Chondrocyte (in vitro differentiated cells): ENCODE data around the gene NACA. TPM values are rescaled to one million over a fixed set of nuclear protein-coding genes. Genes with fewer than 3 reads are reported as not detected.
"Not testable (repeated sequence)": the region's sequence is repeated elsewhere in the genome, so short reads cannot be mapped to it uniquely, and the experiment has no call there.

Source experiments
- DNase-seq: peaks from one replicate; pipeline ENCODE4 v3.0.0; 2021; ENCODE audit warnings: mixed read lengths, low spot score
- H3K27ac Mint-ChIP-seq: one replicate; pipeline ENCODE4 v1.8.0; 2021; ENCODE audit warnings: mild to moderate bottlenecking, moderate library complexity, mixed read lengths; ENCODE audit not compliant: unreplicated experiment
- H3K27me3 Mint-ChIP-seq: 2 replicates; pipeline ENCODE4 v1.8.0; 2021; ENCODE audit warnings: low read depth, mixed read lengths
- H3K36me3 Mint-ChIP-seq: 2 replicates; pipeline ENCODE4 v1.8.0; 2021; ENCODE audit warnings: low read depth, mixed read lengths
- H3K4me1 Mint-ChIP-seq: 2 replicates; pipeline ENCODE4 v1.8.0; 2021; ENCODE audit warnings: low read depth, mild to moderate bottlenecking, mixed read lengths
- H3K4me3 Mint-ChIP-seq: one replicate; pipeline ENCODE4 v1.8.0; 2021; ENCODE audit warnings: mild to moderate bottlenecking, moderate library complexity, mixed read lengths; ENCODE audit not compliant: unreplicated experiment
- H3K9me3 Mint-ChIP-seq: 2 replicates; pipeline ENCODE4 v1.8.0; 2021; ENCODE audit warnings: low read depth, mixed read lengths
- CTCF ChIP-seq: fragments of 200-600 bp; sonication (generic); IDR thresholded peaks from 2 replicates; pipeline ENCODE4 v1.5.0; 2021; ENCODE audit warnings: antibody characterized with exemption, mild to moderate bottlenecking, moderate library complexity
- total RNA-seq: library from RNA; stranded (reverse); gene quantifications from 3 replicates; pipeline ENCODE4 v1.2.1, GENCODE V29; 2021

Gene NACA
- total RNA-seq, 1 donor from 2014 or later: 513 TPM

- H3K4me3 Mint-ChIP-seq: no peak overlapping the region
- DNase-seq: no peak
- no peak overlapping the region for H3K27ac Mint-ChIP-seq
- no peaks in the 10 kb centered on the region for H3K27me3 Mint-ChIP-seq
- H3K36me3 Mint-ChIP-seq: peaks cover 4% of the 10 kb centered on the region
- H3K4me1 Mint-ChIP-seq: peaks cover 11% of the 10 kb centered on the region
- TF ChIP-seq CTCF: no peak
- no peaks in the 10 kb centered on the region for H3K9me3 Mint-ChIP-seq
Observed at GRCh38 chr12:56749359-56749758, 24.3 kb upstream of the NACA start.

GRCh38 chr12:56728139-56728861 is 3.2 kb upstream of the NACA start:
- H3K4me3 Mint-ChIP-seq: no peak overlapping the region
- peaks cover 16% of the 10 kb centered on the region for H3K4me1 Mint-ChIP-seq
- DNase-seq: peak; percentile 35
- no peaks in the 10 kb centered on the region for H3K27me3 Mint-ChIP-seq
- peaks cover 2% of the 10 kb centered on the region for H3K36me3 Mint-ChIP-seq
- H3K9me3 Mint-ChIP-seq: no peaks in the 10 kb centered on the region
- TF ChIP-seq CTCF: no peak
- no peak overlapping the region for H3K27ac Mint-ChIP-seq

DNA sequence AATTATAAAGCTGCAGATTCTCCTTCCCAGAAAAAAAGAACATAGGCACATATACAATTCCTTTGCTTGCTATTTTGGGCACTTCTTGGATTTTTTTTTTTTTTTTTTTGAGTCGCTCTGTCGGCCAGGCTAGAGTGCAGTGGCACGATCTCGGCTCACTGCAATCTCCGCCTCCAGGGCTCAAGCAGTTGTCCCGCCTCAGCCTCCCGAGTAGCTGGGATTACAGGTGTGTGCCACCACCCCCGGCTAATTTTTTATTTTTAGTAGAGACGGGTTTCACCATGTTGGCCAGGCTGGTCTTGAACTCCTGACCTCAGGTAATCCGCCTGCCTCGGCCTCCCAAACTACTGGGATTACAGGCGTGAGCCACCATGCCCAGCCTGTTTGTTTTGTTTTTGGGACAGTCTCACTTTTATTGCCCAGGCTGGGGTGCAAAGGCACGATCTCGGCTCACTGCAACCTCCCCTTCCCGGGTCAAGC is 1.1 kb upstream of the NACA start:
- not testable (repeated sequence) for H3K9me3 Mint-ChIP-seq, H3K27me3 Mint-ChIP-seq, H3K36me3 Mint-ChIP-seq
- DNase-seq: peak; percentile 33
- Mint-ChIP-seq H3K27ac (peak overlapping the region; percentile 97), H3K4me3 (peak overlapping the region; percentile 98), H3K4me1 (peaks cover 36% of the 10 kb centered on the region)

DNA sequence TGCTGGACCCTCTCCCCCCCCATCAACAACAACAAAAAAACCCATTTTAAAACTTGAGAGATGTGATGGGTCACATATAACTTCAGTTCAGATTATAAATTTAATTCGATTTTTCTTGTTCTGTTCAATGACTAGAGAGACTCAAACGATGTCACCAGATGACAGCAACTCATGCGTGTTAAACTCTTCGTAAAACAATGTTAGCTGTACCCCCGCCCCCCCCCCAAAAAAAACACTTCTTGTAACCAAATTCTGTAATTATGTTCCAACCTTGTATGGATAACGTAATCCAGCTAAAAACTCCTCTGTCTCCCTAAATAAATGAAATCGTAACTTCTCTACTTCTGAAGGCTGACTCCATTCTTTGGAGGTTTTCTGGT is 614 bp upstream of the NACA start:
- Mint-ChIP-seq H3K4me3 (peak overlapping the region; percentile 98), H3K4me1 (peaks cover 42% of the 10 kb centered on the region)
- no peak for TF ChIP-seq CTCF

DNA sequence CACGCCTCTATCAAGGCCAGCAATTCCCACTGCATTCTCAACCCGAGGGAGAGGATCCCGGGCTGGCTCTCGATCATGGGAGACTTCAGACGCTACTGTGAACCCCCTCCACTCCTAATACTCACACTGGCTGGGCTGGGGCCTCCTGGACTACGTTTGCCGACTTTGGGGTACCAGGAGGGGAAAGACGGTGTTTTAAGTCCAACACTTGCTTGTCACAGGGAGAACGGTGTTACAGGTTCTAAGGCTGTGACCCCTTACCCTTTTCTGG is 463 bp downstream of the NACA start:
- Mint-ChIP-seq H3K4me1 (peaks cover 52% of the 10 kb centered on the region), H3K27ac (peak overlapping the region; percentile 97), H3K36me3 (peaks cover 15% of the 10 kb centered on the region), H3K4me3 (peak overlapping the region; percentile 98), H3K27me3 (no peaks in the 10 kb centered on the region), H3K9me3 (no peaks in the 10 kb centered on the region)
- peak; percentile 27 for DNase-seq
- no peak for TF ChIP-seq CTCF

More for the DNA sequence above, 614 bp upstream of the NACA start:
- H3K27me3 Mint-ChIP-seq: no peaks in the 10 kb centered on the region
- DNase-seq: no peak
- H3K9me3 Mint-ChIP-seq: no peaks in the 10 kb centered on the region
- H3K36me3 Mint-ChIP-seq: peaks cover 6% of the 10 kb centered on the region
- H3K27ac Mint-ChIP-seq: peak overlapping the region; percentile 97
